Heart left ventricle (tissue), 13 donors: ENCODE results near the gene PCNT.

Experiments used
- POLR2A ChIP-seq, 2 donors: fragments of 450-650 bp; IDR thresholded peaks; one replicate each; pipeline ENCODE4 v1.6.1; 2017; ENCODE audit warnings: antibody characterized with exemption in 2 of 2, mild to moderate bottlenecking in 2 of 2, moderate library complexity in 2 of 2
- TF ChIP-seq, protein P1 (sequence below), 12 donors: fragments of 200-600 bp; sonication (generic) in 4 of 12; IDR thresholded peaks; one replicate each; pipeline versions ENCODE4 v1.5.0 to v1.8.0; 2018 to 2022; ENCODE audit warnings: antibody characterized with exemption in 12 of 12, mild to moderate bottlenecking in 5 of 12
- donor health status: ischemic (EF 13 %, LVEDD 7.1; RV severe dilation, severe dysfunction).
- donor health status: DM: no; HTN: yes; CAD: no.
- donor health status: DM: no; HTN: no; CAD: no.
- donor health status: ischemic (EF 25% LVEDD 6.9; RV normal size, moderate dysfunction).
- donor health status: ischemic (EF 25% LVEDD 5.7; RV mildly dilated, moderate dysfunction).
- donor health status: ischemic (EF 35%, LVEDD 5.7; RV mildly dilated, moderate dysfunction).
- donor health status: nonischemic (EF 11% LVEDD 7.7; RV severe dilation, severe dysfunction).
- donor health status: DM: yes; HTN: yes; CAD: no.
- donor health status: PGD.
- donor health status: ischemic (EF 29% LVEDD 5.4; RV normal size, mild dysfunction).
- donor health status: nonischemic (EF 23%, LVEDD 6.1; RV moderate dilation, normal function).

DNA sequence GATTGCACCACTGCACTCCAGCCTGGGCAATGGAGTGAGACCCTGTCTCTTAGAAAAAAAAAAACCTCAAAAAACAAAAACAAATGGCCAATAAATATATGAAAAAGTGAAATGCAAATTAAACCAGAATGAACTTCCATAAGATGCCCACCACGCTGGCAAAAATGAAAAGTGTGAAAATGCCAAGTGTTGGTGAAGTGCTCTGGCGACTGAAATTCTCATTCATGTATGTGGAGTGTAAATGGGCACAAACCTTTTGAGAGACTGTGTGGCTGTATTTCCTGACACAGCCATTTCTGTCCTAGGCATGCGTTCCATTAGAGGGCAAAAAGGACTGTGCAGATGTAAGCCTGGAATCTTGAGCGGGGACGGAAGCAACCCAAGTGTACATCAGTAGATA, 19.5 kb upstream of the PCNT start:
- TF ChIP-seq POLR2A (IDR thresholded peaks at IDR 0.05): no peak
- TF ChIP-seq, protein P1, sequence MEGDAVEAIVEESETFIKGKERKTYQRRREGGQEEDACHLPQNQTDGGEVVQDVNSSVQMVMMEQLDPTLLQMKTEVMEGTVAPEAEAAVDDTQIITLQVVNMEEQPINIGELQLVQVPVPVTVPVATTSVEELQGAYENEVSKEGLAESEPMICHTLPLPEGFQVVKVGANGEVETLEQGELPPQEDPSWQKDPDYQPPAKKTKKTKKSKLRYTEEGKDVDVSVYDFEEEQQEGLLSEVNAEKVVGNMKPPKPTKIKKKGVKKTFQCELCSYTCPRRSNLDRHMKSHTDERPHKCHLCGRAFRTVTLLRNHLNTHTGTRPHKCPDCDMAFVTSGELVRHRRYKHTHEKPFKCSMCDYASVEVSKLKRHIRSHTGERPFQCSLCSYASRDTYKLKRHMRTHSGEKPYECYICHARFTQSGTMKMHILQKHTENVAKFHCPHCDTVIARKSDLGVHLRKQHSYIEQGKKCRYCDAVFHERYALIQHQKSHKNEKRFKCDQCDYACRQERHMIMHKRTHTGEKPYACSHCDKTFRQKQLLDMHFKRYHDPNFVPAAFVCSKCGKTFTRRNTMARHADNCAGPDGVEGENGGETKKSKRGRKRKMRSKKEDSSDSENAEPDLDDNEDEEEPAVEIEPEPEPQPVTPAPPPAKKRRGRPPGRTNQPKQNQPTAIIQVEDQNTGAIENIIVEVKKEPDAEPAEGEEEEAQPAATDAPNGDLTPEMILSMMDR (IDR thresholded peaks at IDR 0.05): no peak
